RWPE1 (cell line): ENCODE results near the gene GNA15.

Source experiments
- CTCF ChIA-PET: fragments of 350-600 bp; sonication (Branson Sonifier 250); formaldehyde crosslinking; extraction: SDS; loops from one replicate; lab custom pipeline; 2021; lab: Yijun Ruan, JAX
- POLR2A ChIA-PET: fragments of 400-600 bp; formaldehyde crosslinking; extraction: SDS; loops from one replicate; lab custom pipeline; 2020; ENCODE audit warnings: antibody characterized with exemption; ENCODE audit not compliant: low non-redundant PET; lab: Yijun Ruan, JAX
- DNase-seq: peaks from one replicate; pipeline ENCODE4 v3.0.0; 2012; ENCODE audit warnings: low spot score
- H3K27ac ChIP-seq: fragments of 450-650 bp; 2 replicates; pipeline ENCODE4 v1.5.1; 2017
- TF ChIP-seq, protein P1 (sequence below): fragments of 450-650 bp; conservative IDR thresholded peaks from 2 replicates; pipeline ENCODE4 v1.5.1; 2017; ENCODE audit warnings: low read depth, mild to moderate bottlenecking

Gene GNA15

GRCh38 chr19:3120611-3121276, 15.1 kb upstream of the GNA15 start:
- DNase-seq: no peak
- ChIA-PET CTCF (no interaction called here), POLR2A (no interaction called here)
- TF ChIP-seq, protein P1, sequence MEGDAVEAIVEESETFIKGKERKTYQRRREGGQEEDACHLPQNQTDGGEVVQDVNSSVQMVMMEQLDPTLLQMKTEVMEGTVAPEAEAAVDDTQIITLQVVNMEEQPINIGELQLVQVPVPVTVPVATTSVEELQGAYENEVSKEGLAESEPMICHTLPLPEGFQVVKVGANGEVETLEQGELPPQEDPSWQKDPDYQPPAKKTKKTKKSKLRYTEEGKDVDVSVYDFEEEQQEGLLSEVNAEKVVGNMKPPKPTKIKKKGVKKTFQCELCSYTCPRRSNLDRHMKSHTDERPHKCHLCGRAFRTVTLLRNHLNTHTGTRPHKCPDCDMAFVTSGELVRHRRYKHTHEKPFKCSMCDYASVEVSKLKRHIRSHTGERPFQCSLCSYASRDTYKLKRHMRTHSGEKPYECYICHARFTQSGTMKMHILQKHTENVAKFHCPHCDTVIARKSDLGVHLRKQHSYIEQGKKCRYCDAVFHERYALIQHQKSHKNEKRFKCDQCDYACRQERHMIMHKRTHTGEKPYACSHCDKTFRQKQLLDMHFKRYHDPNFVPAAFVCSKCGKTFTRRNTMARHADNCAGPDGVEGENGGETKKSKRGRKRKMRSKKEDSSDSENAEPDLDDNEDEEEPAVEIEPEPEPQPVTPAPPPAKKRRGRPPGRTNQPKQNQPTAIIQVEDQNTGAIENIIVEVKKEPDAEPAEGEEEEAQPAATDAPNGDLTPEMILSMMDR: no peak
- H3K27ac ChIP-seq: peak overlapping the region; percentile 19

DNA sequence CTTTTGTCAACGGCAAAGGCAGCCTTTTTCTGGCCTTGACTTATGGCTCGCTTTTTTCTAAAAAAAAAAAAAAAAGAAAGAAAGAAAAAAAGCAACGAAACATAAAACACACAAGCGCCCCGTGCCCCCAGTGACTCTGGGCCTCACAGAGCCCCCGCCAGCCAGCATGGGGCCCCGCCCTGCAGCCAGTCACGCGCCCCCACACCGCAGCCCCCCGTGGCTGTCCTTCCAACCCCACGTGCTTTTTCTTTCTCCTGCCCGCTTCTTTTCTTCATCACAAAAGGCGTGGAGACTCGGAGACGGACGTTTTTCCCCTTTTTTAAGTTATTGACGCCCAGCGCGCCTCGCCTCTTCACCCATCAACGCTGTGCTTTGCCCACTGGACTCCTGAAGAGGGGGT, 14.4 kb upstream of the GNA15 start:
- ChIA-PET POLR2A (no interaction called here), CTCF (no interaction called here)
- DNase-seq: no peak
- TF ChIP-seq, protein P1: no peak
- no peak overlapping the region for H3K27ac ChIP-seq

GRCh38 chr19:3121821-3122511, 13.9 kb upstream of the GNA15 start:
- no peak for DNase-seq
- ChIA-PET POLR2A (no interaction called here), CTCF (no interaction called here)
- TF ChIP-seq, protein P1: no peak
- no peak overlapping the region for H3K27ac ChIP-seq

- CTCF ChIA-PET: no interaction called here
- TF ChIP-seq, protein P1: no peak
- no peak overlapping the region; the same call in 1 of the 2 replicates for H3K27ac ChIP-seq
- no peak for DNase-seq
- POLR2A ChIA-PET: no interaction called here
Measured at GRCh38 chr19:3122512-3122870, 13.3 kb upstream of the GNA15 start.

- TF ChIP-seq, protein P1: no peak
- peak overlapping the region; percentile 58 for H3K27ac ChIP-seq
- CTCF ChIA-PET: no interaction called here
- no peak for DNase-seq
- POLR2A ChIA-PET: no interaction called here
Measured at GRCh38 chr19:3123088-3123721, 12.6 kb upstream of the GNA15 start.

GRCh38 chr19:3123956-3124355, 11.9 kb upstream of the GNA15 start:
- CTCF ChIA-PET: no interaction called here
- peak overlapping the region; percentile 58 for H3K27ac ChIP-seq
- no peak for DNase-seq
- POLR2A ChIA-PET: no interaction called here
- TF ChIP-seq, protein P1: no peak
